SKM-1 (cell line): ENCODE results near the gene RCAN1.
"Not testable (repeated sequence)": the region's sequence is repeated elsewhere in the genome, so short reads cannot be mapped to it uniquely, and the experiment has no call there.

Source experiments
- DNase-seq: peaks from one replicate; lab custom pipeline; 2025; ENCODE audit not compliant: unreplicated experiment; lab: John Stamatoyannopoulos, UW

Gene RCAN1

DNA sequence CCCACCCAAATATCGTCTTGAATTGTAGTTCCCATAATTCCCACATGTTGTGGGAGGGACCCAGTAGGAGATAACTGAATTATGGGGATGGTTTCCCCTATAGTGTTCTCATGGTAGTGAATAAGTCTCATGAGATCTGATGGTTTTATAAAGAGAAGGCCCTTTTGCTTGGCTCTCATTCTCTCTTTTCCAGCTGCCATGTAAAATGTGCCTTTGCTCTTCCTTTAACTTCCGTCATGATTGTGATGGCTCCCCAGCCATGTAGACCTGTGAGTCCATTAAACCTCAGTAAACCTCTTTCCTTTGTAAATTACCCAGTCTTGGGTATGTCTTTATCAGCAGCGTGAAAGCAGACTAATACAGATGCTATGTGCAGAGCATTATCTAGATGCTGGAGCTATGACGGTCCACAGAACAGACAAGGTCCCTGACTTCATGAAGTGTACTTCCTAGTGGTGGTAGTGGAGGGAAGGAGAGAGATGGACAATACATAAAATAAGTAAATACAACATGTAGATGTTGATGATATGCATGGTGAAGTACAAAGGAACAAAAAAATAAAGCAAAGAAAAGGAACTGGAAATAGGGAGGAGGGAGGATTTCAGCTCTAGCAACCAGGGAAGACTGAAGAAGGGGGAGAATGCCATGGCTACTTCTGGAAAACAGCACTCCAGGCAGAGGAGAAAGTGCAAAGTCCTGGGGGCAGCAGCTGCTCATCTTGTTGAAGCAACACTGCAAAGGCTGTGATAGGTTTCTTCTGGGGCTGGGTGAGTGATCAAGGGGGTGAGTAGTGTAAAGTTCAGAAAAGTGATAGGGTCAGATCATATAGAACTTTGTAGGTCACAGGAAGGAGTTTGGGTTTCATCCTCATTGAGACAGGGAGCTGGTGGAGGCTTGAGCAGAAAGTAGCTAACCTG lies 6.8 kb upstream of the RCAN1 start:
- no peak for DNase-seq

DNA sequence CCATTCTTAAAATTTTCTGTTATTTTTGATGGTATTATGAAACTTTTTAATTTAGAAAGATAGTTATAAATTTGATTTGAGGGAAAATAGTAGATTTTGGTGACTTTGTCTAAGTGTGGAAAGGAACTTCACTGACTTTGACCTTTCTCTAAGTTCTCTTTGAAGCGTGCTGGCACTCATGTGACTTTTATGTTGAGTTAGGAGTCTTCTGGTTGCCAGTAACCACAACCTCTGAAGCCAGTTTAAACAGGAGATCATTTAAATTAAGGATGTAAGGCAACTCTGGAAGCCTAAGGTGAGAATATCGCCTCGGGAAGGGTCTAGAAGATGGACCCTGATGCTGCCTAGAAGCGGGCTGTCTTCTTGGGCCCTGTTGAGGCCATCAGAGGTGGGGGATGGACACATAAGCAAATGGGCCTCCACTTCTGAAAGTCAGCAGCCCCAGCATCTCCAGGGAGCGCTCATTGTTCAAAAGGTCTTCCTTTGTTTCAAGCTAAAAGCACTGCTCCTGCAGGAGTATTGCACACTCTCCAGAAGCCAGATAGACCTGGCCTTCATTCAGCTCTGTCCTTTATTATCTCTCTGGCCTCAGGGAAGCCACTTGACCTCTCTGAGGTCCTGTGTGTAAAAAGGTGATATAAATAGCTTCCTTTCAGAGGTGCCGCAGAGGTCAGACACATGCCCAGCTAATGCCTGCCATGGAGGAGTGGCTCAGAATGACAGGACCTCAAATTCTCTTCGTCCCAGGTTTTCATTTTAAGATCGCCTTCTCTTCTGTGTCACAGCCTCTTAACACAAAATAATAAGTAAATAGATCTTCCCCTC lies 5.1 kb upstream of the RCAN1 start:
- no peak for DNase-seq

DNA sequence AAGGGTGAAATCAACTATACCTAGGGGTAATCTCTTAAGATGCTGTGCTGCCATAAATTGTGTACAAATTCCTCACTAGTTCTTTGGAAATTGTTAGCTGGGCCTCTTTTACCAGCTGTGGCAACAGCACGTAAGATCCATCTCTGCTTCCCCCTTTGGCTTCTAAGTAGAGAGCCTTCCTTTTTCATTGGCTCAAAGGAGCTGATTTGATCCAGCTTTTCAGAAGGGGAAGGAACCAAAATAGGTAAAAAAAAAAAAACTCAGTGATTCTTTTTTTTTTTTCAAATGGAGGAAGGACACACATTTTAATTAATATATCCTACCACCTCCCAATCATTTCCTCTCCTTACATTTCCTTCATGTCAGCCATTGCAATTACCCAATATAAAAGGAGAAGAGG lies 4.0 kb upstream of the RCAN1 start:
- peak; percentile 19 for DNase-seq

DNA sequence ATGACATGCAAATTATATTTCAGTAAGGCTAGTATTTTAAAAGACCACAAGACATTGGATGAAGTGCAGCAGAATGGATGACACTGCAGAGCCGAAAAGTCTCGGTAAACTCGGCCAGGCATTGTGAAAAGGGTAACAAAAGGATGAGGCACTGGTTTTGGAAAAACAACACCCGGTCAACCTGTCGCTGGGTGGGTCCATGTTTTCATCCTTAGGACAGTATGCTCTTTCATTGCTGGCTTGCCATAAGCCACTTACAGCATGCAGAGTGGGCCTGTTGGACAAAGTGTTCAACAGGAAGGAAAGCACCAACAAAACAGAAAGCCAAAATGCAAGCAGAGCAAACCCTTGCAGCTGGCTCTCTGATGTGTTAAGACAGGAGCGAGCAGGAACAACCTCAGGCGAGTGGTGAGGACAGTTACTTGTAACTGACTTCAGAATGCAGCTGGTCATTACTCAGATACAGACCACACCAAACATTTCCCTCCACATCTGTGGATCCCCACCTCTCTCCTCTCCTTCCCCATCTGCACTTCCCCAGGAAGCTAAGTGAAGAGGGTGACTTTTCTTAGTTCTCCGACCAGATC lies 2.9 kb upstream of the RCAN1 start:
- DNase-seq = no peak

DNA sequence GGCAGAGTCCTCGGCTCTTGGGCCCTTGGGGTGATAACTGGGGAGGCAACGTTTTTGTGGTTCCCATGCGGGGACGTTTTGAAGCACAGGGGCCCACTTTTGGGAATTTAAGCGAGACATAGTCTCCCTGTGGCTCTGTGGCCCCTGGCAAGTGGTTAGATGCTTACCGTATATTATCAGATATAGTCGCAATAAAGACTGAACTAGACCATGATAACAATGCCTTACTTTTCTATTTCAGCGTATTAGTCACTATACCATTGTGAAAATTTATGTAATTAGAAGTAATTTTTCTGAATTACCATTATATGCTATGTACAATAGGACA lies 538 bp upstream of the RCAN1 start:
- no peak for DNase-seq

DNA sequence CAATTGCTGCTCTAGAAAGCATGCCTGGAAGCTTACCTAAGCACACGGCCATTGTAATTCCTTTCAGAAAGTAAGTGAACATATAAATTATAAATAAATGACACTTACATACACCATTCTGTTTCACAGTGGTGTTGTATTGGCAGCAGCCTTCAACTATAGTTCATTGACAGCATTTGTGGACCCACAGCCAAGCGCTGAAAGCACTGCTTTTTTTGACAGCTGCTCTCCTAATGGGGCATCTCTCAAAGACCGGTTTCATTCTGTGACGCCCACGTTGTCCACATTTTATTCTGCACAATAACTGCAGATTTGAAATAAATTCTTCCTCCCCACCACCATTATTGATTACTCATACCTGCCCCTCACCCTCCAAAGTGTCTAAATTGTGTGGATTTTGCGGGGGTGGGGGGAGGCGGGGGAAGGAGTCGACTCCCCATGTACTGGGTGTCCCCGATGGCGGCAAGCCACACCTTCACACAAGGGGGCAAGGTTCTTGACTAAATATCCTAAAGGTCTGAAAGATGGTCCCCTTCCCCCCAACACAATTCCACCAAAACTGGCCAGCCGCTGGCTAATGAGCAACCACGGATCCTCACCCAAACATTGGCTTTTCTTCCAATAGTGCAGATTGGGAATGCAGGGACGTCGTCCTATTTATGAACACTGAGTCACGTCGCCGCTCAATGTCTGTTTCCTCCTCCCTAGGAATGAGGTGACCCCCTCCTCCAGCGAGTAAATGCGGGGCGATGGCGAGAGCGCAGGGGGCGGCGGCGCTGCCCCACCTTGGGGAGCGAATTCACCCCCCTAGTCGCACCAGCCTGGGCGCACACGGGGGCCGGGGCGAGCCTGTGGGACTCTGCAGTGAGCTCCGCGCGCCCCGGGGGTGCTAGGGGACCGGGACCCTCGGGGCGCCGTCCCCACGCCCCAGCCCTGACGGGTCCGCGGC lies 960 bp downstream of the RCAN1 start:
- no peak for DNase-seq

DNA sequence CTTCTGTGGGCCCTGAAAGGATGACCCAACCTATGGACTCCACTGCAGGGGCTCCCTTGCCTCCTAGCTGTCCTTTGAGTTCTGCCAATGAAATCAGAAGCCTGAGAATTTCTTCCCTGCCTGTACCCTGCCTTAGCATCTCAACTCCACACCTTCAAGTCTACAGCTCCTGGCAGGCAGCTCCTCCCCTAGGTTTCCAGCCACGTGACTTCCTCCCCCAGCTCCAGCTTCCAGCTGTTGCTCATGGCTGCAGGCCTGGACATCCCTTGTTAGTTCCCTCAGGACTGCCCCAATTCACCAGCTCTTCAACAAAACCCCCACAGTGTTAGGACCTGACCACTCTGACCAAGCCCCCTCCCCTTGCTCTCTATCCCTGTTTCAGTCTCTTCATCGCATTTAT lies 2.4 kb downstream of the RCAN1 start:
- no peak for DNase-seq

DNA sequence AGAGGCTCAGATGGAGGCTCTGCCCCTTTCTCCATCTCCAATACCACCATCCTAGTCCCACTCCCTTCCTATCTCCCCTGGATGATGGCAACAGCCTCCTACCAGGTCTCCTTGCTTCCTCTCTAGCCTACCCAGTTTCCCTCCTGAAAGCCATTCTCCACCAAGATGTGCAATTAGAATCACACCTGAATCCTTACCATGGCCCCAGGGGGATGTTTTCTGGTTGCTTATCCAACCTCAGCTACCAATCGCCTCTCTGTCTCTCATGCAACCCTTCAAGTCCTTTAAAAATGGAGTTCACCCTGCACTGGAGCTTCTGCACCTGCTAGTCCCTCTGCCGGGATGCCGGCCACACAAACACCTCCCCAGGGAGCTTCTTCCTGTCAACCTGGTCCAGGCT lies 2.9 kb downstream of the RCAN1 start:
- DNase-seq = no peak

DNA sequence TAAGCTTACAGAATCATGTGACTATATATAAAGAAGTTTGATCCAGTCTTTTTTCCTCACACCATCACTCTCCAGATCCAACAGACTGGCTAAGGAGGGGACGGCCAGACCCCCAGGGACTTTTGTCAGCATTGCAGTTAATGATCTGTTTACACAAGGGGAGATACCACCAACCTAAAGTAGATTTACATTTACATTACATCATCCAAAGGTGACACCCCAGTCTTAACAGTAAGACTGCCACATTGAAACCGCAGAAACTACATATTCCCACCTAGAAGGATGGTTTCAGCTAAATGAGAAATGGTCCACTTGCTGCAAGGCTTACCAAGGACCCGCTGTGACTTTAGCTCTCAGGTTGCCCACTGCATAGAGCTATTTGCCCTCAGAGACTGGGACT lies 3.4 kb downstream of the RCAN1 start:
- DNase-seq = no peak

DNA sequence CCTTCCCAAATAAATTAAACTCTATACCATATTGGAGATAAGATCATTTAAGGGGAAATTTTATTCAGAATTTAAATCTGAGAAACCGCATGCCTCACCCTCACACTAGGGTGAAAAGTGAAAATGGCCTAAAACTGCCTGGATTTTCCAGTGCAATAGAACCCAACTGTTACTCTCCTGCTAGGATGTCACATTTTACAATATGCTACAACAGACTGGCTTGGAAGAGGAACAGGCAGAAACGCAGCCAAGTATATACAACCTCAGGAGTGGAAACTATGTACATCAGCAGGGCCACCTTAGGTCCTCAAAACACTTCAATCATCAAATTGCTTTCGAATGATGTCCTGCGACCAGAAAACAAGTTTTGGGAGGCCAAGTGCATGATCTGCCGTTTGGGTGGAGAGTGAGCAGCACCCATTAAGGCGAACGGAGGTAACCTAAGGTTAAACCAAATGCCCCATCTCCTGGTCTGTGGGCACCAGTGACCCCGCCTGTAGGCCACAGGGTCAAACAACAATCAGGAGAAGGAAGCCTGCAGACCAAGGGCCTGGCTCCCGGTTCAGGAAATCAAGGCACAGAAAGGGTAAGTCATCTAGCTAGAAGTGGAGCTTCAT lies 4.9 kb downstream of the RCAN1 start:
- DNase-seq = no peak

DNA sequence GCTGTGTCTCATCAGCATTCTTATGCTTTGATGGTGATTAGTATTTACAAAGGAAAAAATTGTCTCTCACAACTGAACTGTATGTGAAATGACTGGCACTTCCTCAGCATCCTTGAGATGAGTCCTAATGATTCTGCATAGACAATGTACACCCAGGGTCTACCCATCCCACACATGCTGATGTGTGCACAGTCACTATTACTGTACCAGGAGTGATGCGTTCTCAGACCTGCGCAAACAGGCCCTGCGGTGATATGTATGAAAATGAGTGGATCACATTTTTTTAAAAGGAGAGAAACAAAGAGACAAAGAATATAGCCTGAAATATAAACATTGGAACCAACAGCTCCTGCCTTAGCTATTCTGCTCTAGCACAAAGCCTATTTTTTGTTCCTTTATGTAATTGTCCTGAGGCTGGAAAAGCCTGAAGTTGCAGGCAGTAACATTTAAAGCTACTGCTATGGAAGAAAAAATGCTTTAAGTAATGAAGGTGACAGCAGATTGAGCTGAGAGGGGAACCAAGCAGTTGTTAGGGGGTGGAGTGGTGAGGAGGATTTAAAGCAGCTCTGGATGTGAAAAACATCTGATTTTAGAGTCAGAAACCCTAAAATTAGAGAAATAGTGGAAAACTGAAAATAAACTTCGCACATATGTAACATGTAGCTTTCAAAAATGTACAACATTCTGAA lies 5.5 kb downstream of the RCAN1 start:
- DNase-seq = no peak

DNA sequence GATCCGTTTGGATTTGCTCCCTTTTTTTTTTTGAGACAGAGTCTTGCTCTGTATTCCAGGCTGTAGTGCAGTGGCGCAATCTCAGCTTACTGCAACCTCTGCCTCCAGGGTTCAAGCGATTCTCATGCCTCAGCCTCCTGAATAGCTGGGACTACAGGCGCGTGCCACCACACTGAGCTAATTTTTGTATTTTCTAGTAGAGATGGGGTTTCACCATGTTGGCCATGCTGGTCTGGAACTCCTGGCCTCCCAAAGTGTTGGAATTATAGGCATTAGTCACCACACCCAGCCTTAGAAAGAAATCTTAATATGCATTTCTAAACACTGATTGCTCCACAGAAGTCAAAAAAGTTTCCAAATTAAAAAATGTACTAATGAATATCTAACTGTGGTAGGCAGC lies 7.5 kb downstream of the RCAN1 start:
- not testable (repeated sequence) for DNase-seq

DNA sequence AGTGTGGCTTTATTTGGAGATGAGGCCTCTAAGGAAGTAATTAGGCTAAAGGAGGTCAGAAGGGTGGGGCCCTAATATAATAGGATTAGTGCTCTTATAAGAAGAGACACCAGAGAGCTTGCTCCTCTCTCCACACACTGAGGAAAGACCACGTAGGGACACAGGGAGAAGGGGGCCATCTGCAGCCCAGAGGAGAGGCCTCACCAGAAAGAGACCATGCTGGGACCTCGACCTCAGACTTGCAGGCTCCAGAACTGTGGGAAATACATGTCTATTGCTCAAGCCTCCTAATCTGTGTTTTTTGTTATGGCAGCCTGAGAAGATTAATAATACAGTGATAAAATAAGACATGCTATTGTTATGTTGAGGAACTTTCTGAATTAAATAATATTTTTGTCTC lies 8.3 kb downstream of the RCAN1 start:
- DNase-seq = no peak

DNA sequence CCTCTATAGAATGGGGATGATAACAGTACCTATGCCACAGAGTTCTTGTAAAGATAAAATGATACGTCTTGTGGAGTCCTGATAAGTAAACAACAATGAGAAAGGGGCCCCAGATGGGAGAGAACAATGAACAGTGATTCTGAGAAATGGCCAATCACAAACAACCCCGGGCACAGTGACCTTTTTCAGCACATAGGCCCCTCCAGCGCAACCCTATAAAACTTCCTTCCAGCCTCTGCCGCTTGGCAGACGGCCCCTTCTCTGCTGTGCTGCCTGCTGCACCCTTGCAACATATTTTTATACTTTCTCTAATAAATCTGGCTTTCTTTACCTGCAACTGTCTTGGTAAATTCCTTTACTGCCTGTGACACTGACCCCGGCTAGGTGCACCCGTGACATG lies 8.9 kb downstream of the RCAN1 start:
- DNase-seq = no peak

DNA sequence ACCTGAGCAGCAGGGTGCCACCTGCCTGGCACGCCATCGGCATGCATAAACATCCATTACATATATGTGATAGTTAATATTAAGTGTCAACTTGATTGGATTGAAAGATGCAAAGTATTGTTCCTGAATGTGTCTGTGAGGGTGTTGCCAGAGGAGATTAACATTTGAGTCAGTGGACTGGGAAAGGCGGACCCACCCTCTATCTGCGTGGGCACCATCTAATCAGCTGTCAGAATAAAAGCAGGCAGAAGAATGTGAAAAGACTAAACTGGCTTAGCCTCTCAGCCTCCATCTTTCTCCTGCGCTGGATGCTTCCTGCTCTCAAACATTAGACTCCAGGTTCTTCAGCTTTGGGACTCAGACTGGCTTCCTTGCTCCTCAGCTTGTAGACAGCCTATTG lies 10.0 kb downstream of the RCAN1 start:
- not testable (repeated sequence) for DNase-seq

DNA sequence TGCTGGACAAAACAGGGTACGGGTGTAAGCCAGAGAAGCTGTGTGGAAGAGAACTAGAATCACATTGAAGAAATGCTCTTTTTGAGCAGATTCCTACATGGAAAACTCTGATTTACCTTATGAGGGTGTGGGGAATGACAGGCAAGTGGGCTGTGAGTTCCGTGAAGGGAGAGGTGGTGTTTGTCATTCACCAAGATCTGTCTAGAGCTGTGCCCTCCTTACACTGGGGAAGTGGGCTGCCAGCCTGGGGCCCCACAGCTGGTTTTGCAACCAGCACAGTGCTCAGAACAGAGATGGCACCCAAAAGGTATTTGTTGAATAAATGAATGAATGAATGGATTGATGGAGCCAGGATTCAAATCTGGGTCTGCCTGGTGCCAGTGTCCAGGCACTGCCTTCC lies 10.4 kb downstream of the RCAN1 start:
- no peak for DNase-seq

DNA sequence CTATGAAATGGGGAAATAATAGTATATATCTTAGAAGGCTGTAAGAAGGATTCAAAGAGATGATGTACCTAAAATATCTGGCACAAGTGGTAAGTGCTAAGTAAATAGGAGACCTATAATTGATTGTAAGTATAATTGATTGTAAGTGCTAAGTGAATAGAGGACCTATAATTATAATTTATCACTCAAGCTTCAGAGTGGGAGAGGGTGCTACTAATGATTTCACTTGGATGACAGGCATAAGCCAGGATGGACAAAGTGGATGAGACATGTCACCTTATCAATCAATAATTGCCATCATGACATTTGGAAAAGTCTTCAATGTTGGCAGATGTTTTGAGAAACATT lies 11.2 kb downstream of the RCAN1 start:
- no peak for DNase-seq

DNA sequence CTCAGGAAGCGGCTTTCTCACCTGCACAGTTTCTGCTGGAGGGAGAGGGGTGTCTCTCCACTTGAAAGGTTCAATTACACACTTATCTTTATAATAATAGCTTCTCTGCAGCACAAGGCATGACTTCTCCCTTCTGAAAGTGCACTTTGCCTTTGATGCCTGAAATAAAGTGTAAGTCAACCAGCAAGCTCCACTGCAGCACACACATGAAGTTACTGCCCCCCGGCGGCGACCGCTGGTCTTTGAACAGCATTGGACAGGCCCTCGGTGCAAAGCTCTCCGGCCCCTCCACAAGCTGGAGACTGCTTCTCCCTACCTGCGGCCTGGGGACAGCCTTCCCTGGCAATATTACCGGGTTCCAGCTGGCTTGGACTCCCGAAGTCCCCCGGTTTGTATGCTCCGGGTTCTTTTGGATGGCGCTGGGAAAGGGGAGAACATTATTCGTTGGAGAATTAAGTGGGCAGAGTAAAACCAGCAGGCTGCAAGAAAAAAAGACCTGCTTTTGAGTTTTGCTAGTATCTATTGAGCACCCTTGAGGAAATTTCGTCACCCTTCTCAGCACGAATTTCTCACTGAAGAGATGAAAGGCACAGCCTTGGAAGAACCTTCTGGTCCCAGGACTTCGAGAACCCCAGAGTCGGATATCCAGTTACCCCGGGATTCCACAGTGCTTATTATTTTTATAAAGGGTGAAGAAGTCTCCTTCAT lies 11.8 kb downstream of the RCAN1 start:
- peak; percentile 45 for DNase-seq

DNA sequence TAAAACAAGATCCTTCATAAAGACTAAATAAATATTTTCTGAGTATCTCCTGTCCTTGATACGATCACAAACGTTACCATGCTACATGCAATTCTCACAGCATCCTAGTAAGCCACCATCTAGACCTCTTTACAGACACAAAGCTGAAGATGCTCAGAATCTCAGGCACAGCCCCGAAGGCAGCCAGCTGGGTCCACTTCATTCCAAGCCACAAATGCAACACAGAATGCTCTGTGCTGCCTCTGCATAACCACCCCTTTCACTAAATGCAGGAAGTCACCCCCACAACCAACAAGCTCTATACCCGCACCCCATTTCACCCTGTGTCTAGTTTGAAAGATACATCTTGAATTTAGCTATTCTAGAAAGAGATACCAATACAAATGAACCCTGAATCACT lies 12.9 kb downstream of the RCAN1 start:
- no peak for DNase-seq
